GM18526 (cell line): ENCODE measurements around the gene ZFYVE1.

ENCODE experiments used
- POLR2A ChIP-seq: IDR thresholded peaks from 3 replicates; pipeline ENCODE4 v1.6.1; 2011; ENCODE audit not compliant: insufficient read length; ENCODE audit errors: extremely low read depth

ZFYVE1 gene

DNA sequence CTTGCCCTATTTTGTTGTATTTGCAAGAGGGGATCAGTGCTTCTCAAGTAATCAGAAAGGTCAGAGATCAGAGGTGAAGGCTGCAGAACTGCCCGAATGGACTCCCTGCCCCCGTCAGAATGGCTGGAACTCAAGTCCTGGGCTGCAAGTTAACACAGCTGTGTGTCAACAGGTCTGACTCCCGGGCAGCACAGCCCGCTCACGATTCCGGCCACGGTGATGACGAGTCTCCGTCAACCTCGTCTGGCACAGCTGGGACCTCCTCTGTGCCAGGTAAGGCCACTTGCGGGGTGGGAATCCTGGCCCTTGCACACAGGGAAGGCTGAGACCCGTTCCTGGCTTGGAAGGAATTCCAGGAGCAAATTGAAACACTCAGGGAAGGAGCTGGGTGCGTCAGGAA is 87.3 kb downstream of the ZFYVE1 start:
- TF ChIP-seq POLR2A, result no peak

DNA sequence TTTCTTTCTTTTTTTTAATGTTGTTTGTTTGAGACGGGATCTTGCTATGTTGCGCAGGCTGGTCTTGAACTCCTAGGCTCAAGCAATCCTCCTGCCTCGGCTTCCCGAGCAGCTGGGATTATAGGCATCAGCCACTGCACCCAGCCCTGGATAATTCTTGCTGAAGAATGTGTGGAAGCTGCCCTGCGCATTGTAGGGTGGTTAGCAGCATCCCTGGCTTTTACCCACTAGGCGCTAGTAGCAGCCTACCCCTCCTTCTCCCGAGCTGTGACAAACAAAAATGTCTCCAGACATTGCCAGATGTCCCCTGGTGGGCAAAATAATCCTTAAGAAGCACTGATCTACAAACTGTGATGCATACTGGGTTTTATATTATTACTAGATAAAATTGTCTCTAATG is 94.0 kb downstream of the ZFYVE1 start:
- TF ChIP-seq POLR2A, result no peak

- TF ChIP-seq POLR2A, result no peak
These were observed 97.4 kb downstream of the ZFYVE1 start for GRCh38 chr14:72929316-72930080.

DNA sequence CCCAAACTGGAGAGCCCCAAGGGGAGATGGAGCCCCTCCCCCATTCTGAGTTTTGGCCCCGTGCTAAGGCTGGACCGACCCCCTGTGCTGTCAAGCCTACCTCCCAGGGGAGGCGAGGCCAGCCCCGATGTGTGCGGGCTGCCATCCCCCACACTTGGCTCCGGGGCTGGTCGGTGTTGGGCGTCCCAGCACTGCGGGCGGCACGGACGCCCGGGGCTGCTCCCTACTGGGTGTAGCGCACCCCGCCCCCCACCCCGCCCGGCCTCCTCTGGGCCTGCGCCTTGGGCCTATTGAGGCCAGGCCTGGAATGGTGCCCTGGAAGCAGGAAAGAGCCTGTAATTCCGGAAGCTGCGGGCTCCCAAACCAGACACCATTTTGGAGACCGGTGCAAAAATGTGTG is 98.0 kb downstream of the ZFYVE1 start:
- no peak for TF ChIP-seq POLR2A

GRCh38 chr14:72926292-72927028 is 100.4 kb downstream of the ZFYVE1 start, which contains the start of gene DCAF4:
DCAF4 (plus strand) TSS chr14:72926464; CDS start chr14:72937979, 11,515 bp downstream.
- TF ChIP-seq POLR2A, result no peak

DNA sequence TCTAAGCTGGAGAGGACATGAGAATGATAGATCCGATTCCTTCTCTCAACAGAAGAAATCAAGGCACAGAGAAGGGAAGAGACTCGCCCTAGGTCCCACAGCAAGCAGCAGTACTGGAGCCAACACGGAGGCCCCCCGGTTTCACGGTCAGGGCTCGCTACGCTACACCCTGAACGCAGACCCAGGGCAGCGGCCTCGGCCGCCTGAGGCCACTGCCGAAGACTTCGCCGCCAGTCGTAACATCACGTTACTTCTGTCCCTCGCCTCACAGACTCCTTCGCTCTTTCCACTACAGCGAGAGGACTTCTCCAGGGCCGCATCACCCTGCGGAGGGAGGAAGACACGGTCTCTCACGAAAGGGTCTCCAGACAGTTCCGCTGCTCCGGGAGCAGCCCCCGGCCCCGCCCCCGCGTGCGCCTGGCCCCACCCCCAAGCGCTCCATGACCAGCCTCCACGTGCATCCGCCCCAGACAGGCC is 101.1 kb downstream of the ZFYVE1 start:
- TF ChIP-seq POLR2A, result no peak

GRCh38 chr14:72925171-72925759 is 101.6 kb downstream of the ZFYVE1 start:
- TF ChIP-seq POLR2A, result no peak

GRCh38 chr14:72924337-72924736 is 102.6 kb downstream of the ZFYVE1 start:
- TF ChIP-seq POLR2A, result no peak

DNA sequence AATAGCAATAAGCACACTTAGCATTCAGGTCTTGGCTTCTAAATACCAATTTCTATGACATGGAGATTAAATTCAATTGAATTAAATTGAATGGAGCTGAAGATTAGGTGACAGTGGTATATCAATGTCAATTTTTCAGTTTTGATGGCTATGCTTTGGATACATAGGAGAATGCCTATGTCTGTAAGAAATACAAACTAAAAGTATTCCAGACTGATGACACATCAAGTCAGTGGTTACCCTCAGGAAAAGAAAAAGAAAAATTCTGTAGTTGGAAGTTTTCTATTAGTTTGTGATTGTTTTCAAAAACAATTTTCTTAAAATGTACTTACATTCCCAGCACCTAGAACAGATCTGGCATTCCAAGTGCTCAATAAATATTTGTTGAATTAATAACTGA is 105.5 kb downstream of the ZFYVE1 start:
- TF ChIP-seq POLR2A, result no peak

- TF ChIP-seq POLR2A, result no peak
These were observed 106.9 kb downstream of the ZFYVE1 start for GRCh38 chr14:72920008-72920407.
